ENCODE measurements around the gene ERVK3-1. TPM values are rescaled to one million over a fixed set of nuclear protein-coding genes. Genes with fewer than 3 reads are reported as not detected.
A peak's percentile ranks its signal among the peaks of the same experiment; 100 is the strongest.
"Not testable (repeated sequence)": the region's sequence is repeated elsewhere in the genome, so short reads cannot be mapped to it uniquely, and the experiment has no call there.

ERVK3-1 gene
- total RNA-seq, 6 experiments from 2014 or later, result 12.4 to 44.7 (median 15.8) TPM

DNA sequence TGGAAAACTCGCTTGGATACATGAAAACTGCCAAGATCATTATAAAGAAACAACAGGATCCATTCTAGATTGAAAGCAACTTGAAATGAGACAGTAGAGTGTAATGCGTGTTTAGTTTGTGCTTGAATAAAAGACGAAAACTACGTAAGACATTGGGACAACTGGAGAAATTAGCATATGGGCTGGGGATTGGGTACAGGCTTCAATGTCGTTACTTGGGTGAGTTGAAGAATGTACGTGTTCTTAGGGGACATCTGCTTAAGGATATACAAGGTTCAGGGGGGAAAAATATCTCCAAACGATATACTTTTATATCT lies 471 bp upstream of the ERVK3-1 start:
- Histone ChIP-seq H3K4me1 (peaks cover 0 to 8% (median 3%) of the 10 kb centered on the region in 4 donors), H3K4me3 (peak overlapping the region; percentile 75 to 96 (median 87)), H3K9me3 (no peaks in the 10 kb centered on the region), H3K27me3 (no peaks in the 10 kb centered on the region), H3K27ac (peak overlapping the region; percentile 30 to 79 (median 75)), H3K36me3 (peaks cover 0 to 18% (median 2%) of the 10 kb centered on the region in 4 donors)
- intact Hi-C loops (cut with DNase I), result no loop called here
- no peak for TF ChIP-seq POLR2A (IDR thresholded peaks at IDR 0.05)
- WGBS (ENCODE audit: insufficient coverage, low coverage, low lambda C conversion rate, missing lambda C conversion rate), result 15% methylated on average over 7 of the region's 7 CpGs
- DNase-seq (no peak), ATAC-seq (peak in 2 of 4 donors; percentile 5 to 6)

DNA sequence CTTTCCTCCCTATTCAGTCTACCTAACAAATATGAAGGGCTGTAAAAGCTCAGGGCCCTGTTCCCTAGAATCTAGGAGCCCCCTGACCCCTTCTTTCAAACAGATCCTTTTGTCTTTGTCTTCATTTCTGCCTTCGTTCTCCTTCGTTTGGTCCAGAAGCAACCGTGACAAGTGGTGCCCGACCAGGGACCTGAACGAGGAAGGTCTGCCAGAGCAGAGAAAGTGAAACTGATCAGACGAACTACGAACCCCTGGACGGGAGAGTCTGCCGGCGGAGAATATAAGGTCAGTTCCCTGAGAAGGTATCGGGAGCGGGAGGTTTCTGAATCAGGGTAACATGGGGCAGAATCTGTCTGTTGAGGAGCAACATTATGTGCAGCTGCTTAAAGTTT lies 751 bp downstream of the ERVK3-1 start:
- no peaks in the 10 kb centered on the region for H3K9me3 ChIP-seq
- WGBS (ENCODE audit: insufficient coverage, low coverage, low lambda C conversion rate, missing lambda C conversion rate), result 23% methylated on average over 12 of the region's 12 CpGs
- intact Hi-C loops (cut with DNase I), result no loop called here
- H3K27ac ChIP-seq, result peak overlapping the region; percentile 68 to 79 (median 75)
- peak in 1 of 4 donors; percentile 48 for ATAC-seq
- H3K36me3 ChIP-seq, result peaks cover 0 to 20% (median 2%) of the 10 kb centered on the region in 4 donors
- no peaks in the 10 kb centered on the region for H3K27me3 ChIP-seq
- peak in 1 of 3 donors; percentile 24 for DNase-seq
- peak overlapping the region; percentile 75 to 96 (median 87) for H3K4me3 ChIP-seq
- TF ChIP-seq POLR2A (IDR thresholded peaks at IDR 0.05), result no peak
- TF ChIP-seq, protein P1, sequence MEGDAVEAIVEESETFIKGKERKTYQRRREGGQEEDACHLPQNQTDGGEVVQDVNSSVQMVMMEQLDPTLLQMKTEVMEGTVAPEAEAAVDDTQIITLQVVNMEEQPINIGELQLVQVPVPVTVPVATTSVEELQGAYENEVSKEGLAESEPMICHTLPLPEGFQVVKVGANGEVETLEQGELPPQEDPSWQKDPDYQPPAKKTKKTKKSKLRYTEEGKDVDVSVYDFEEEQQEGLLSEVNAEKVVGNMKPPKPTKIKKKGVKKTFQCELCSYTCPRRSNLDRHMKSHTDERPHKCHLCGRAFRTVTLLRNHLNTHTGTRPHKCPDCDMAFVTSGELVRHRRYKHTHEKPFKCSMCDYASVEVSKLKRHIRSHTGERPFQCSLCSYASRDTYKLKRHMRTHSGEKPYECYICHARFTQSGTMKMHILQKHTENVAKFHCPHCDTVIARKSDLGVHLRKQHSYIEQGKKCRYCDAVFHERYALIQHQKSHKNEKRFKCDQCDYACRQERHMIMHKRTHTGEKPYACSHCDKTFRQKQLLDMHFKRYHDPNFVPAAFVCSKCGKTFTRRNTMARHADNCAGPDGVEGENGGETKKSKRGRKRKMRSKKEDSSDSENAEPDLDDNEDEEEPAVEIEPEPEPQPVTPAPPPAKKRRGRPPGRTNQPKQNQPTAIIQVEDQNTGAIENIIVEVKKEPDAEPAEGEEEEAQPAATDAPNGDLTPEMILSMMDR (IDR thresholded peaks at IDR 0.05), result no peak
- peaks cover 0 to 8% (median 3%) of the 10 kb centered on the region in 4 donors for H3K4me1 ChIP-seq

DNA sequence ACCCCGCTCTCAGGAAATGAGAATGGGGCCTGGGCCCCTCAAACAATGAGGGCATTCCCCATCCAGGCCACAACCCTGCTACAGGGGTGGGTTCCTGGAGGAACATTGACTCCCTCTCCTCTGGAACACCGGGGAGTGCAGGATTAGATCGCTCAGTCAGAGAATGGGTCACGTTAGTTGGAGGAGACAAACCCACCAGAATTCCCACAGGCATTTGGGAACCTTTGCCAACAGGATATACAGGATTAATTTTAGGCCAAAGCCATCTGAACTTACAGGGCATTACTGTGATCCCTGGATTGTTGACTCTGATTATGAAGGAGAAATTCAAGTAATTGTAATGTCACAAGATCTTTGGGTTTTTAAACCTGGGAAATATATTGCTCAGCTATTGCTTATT lies 2.6 kb downstream of the ERVK3-1 start:
- H3K36me3 ChIP-seq, result peaks cover 4 to 35% (median 8%) of the 10 kb centered on the region in 4 donors
- ATAC-seq (no peak), DNase-seq (no peak)
- no peak overlapping the region for H3K4me3 ChIP-seq
- peaks cover 0 to 8% (median 3%) of the 10 kb centered on the region in 4 donors for H3K4me1 ChIP-seq
- H3K27me3 ChIP-seq, result no peaks in the 10 kb centered on the region
- TF ChIP-seq POLR2A (IDR thresholded peaks at IDR 0.05), result no peak
- no peak overlapping the region for H3K27ac ChIP-seq
- intact Hi-C loops (cut with DNase I), result no loop called here
- WGBS (ENCODE audit: insufficient coverage, low coverage, low lambda C conversion rate, missing lambda C conversion rate), result 88% methylated on average over 3 of the region's 4 CpGs
- H3K9me3 ChIP-seq, result no peaks in the 10 kb centered on the region

DNA sequence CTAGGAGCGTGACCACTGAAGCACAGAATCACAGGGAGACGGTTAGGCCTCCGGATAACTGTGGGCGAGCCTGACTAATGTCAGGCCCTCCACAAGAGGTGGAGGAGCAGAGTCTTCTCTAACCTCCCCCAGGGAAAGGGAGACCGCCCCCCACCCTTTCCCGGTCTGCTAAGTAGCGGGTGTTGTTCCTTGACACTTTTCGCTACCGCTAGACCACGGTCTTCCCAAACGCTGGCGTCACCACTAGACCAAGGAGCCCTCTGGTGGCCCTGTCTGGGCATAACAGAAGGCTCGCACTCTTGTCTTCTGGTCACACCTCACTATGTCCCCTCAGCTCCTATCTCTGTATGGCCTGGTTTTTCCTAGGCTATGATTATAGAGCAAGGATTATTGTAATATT lies 5.5 kb downstream of the ERVK3-1 start:
- intact Hi-C loops (cut with DNase I); H3K4me1 ChIP-seq; DNase-seq; ATAC-seq; H3K4me3 ChIP-seq; H3K27ac ChIP-seq; H3K9me3 ChIP-seq; H3K27me3 ChIP-seq: not testable (repeated sequence)
- 79% methylated on average over 8 of the region's 13 CpGs for WGBS (ENCODE audit: insufficient coverage, low coverage, low lambda C conversion rate, missing lambda C conversion rate)
- TF ChIP-seq, protein P1 (IDR thresholded peaks at IDR 0.05), result peak in 3 of 4 donors; percentile 29 to 40 (median 30)
- peaks cover 4 to 58% (median 10%) of the 10 kb centered on the region in 4 donors for H3K36me3 ChIP-seq

DNA sequence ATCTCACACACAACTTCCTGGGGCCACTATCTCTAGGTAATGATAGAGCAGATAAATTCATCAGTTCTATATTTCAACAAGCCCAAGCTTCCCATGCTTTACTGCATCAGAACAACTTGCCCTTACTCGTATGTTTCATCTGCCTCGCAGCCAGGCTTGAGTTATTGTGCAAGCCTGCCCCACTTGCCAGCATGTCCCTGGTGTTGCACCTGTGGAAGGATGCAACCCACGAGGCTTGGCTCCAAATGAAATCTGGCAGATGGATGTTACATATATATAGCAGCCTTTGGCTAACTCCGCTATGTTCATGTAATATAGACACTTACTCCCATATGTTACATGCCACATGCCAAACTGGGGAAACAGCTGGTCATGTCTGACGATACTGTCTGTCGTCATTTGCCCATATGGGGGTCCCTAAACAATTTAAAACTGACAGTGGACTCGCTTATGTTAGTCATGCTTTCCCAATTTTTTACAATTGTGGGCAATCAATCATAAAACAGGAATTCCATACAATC lies 6.2 kb downstream of the ERVK3-1 start:
- Histone ChIP-seq H3K4me3 (no peak overlapping the region), H3K36me3 (peaks cover 4 to 58% (median 11%) of the 10 kb centered on the region in 4 donors), H3K9me3 (no peaks in the 10 kb centered on the region), H3K27ac (no peak overlapping the region), H3K4me1 (peaks cover 0 to 2% (median under 1%) of the 10 kb centered on the region in 4 donors), H3K27me3 (no peaks in the 10 kb centered on the region)
- TF ChIP-seq, protein P1 (IDR thresholded peaks at IDR 0.05), result no peak
- no peak for TF ChIP-seq POLR2A (IDR thresholded peaks at IDR 0.05)
- ATAC-seq (no peak), DNase-seq (no peak)
- WGBS (ENCODE audit: insufficient coverage, low coverage, low lambda C conversion rate, missing lambda C conversion rate), result 72% methylated on average over 6 of the region's 7 CpGs
- intact Hi-C loops (cut with DNase I), result no loop called here
